HG02973 (cell line): ENCODE measurements around the gene OCA2.

Source experiments
- ATAC-seq: cut with Tn5 transposase; IDR thresholded peaks from one replicate; pipeline ENCODE4 v1.9.1; 2021; ENCODE audit warnings: moderate library complexity; ENCODE audit not compliant: unreplicated experiment

The OCA2 gene

DNA sequence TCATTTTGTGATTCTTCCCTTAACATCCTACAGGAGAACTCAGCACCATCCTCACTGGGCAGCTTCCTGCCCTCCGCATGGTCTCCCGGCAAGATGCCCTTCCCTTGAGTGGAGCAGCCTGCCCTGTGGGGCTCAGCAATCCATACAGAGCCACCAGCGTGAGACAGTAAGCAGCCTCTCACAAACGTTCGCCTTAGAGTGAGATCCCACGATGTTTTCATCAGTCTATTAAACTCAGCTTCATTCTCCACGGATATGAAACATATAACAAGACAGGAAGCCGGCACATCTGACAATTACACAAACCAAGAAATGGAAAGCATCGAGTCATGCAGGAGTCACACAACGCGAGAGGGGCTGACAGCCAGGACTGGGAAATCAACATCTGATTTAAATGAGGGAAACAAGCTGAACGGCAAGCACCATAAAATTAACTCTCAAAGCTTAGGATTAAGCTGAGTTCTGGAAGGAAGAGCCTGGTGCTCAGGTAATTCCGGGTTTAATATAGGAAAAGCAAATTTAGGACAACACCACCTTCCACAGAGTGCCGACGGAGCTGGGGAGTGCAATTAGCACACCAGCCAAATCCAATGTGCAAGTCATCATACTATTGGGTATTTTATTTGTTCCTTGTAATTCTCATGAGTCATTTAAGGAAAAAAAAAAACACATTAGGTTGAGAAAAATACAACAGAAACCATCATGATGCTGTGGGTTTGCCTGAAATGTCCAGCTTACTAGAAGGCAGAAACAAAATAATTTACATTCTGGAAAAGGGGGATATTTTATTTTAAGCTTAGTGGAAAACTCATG lies 272.0 kb downstream of the OCA2 start:
- ATAC-seq, result no peak

DNA sequence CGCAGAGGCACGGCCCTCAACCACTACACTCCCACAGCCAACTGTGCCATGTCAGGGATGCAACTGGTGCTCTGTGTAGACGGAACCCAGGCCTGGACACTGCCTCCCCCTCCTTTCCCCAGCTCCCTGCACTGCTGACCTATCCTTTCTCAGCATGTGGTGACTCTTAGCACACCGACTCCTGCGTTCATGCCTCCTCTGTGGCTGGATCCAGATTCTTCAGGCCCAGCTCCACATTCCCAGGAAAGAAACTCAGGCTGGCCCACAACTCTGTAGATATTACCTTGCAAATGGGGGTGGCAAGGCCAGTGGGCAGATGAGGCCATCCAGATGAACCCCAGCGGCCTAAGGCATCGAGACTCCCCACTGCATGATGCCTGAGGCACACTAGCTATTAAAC lies 272.7 kb downstream of the OCA2 start:
- ATAC-seq, result no peak

GRCh38 chr15:27824841-27825422 lies 274.2 kb downstream of the OCA2 start:
- ATAC-seq, result no peak

GRCh38 chr15:27821273-27821672 lies 277.8 kb downstream of the OCA2 start:
- ATAC-seq, result no peak

GRCh38 chr15:27820722-27821121 lies 278.4 kb downstream of the OCA2 start:
- no peak for ATAC-seq

GRCh38 chr15:27820232-27820631 lies 278.9 kb downstream of the OCA2 start:
- no peak for ATAC-seq

- no peak for ATAC-seq
Measured at GRCh38 chr15:27817258-27817657, 281.9 kb downstream of the OCA2 start.

GRCh38 chr15:27816790-27817189 lies 282.3 kb downstream of the OCA2 start:
- no peak for ATAC-seq

- ATAC-seq, result no peak
Measured at GRCh38 chr15:27815035-27815434, 284.1 kb downstream of the OCA2 start.

- no peak for ATAC-seq
Measured at GRCh38 chr15:27813139-27813538, 286.0 kb downstream of the OCA2 start.

DNA sequence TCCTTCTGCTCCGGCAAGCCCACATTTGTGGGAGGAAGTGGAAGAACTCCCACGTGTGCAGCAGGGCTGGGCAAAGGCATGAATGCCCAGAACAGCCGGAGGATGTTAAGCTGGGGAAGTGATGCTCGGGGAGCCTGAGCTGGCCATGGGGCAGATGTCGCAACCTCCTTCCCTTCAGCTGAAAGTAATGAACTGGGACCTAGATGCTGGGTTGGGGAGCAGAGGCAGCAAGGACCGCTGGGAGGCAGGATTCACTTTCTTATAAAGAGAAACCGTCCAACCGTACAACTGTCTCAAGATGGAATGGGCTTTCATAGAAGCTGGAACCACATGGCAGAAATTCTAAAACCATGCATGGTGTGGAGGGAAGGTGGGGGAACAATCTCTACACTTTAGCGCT lies 290.9 kb downstream of the OCA2 start:
- no peak for ATAC-seq

DNA sequence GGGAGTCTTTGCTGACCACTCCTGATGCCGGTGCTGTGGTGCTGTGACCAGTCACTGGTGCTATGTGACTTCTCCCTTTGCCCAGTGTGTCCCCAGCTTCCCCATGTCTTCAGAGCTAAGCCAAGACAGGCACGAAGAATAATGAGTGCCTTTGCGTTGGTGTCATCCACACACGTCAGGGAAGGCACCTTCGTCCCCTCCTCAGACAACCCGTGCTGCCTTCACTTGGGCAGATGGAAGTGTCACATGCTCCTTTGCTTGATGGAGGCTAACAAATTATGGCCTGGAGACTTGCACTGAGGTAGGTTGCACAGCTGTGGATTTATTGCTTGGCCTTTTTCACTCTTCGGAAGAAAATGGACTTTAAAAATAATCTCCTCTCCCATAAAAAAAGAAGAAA lies 291.8 kb downstream of the OCA2 start:
- no peak for ATAC-seq

DNA sequence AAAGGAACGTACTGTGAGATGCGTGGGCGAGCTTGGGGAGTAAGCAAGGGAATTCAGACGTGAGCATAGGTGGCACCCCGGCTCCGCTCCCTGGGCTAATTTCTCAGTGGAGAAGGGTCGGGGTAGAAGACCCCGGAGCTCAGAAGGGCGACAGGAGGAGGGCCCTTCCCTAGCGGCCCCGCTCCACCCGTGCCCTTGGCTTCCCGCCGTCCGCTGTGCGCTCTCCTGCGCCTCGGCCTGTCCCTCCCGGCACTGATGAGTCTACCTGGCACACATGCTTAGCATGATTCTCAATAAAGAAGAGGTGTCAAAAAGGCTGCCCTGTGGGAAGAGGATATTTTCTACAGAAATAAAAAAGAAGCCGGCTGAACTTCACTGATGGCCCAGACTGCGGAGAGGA lies 292.7 kb downstream of the OCA2 start:
- no peak for ATAC-seq

DNA sequence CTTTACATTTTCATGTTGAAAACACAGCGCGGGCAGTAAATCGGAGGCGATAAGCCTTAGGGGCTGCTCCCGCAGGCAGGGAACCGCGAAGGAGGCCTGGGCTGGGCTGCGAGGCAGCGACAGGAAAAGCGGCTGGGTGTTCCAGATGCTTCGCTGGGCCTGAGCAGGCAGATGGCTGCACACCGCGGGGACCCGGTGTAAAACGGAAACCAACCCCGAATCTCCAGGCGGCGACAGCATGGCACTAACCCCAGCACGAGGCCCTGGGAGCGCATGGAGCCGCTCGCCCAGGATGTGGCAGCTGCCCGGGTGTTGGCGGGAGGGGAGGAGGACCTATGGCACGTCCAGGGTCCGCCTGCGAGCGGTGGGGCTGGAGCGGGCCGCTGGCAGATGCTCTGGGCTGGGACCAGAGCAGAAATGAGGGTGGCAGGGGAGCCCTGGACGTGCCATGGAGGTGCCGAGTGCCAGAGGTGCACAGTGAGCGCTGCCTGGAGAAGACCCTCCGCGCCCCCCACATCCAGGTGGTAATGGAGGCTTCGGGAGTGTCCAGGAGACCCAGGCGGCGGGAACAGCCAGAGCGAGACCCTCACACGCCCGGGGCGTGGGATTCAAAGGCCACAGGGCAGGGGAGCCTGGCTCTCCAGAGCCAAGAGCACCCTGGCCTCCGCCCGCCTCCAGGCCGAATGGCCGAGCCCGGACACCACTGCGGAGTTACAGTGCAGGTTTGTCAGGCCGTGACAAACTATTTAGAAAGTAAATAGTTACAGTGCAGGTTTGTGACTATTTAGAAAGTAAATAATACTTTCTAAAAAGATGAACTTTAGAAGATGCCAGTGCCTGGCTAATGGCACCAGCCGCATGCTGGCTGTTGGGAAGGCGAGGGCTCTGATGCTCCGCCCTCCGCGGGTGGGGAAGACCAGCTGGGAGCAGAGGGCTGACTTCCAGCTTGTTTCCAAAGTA lies 293.6 kb downstream of the OCA2 start:
- ATAC-seq, result no peak

DNA sequence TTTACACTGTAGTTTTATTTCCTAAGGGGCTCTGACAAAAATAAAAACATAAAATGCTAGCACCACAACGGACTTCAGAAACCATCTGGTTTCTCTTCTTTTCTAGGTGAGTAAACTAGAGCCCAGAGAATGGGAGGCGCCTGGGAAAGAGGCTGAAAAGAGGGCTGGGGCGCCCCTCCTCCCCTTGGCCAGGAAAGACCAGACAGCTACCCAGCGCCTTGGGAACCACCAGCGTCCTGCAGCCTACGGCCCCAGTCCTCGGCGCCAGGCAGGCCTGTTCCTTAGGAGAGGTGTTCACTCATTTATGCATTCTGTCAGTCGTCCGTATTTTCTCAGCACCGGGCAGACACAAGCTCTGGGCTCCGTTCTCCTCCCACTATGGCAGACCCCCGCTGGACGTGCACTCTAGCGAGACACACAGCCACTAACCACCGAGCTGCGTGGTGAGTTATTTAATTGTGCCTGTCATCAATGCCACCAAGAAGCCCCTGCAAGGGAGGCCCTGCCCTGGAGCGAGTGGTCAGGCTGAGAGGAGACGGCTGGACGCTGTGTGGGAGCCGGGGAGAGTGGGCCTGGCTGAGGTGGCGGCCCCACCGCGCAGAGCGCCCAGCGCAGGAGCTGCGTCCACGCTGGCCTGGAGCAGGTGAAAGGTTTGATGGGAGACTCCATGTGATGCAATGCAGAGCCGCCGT lies 294.4 kb downstream of the OCA2 start:
- no peak for ATAC-seq

- no peak for ATAC-seq
Measured at GRCh38 chr15:27798807-27799206, 300.3 kb downstream of the OCA2 start.

DNA sequence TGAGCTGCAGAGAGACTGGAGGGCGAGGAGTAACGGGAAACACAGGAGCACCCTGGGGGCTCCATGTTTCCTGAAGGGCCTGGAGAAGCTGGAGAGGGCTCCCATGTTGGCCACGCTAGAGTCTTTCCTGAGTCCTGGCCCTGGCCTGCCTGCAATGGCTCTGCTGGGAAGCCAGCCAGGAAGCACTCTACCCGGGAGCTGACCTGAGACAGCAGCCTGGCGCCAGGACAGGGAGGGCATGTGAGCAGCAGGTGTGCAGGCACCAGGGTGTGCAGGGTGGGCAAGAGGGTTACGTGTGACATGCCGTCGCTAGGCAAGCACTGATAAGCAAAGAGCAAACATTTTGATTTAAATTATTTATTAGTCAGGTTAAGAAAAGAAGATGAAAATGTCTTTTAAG lies 301.4 kb downstream of the OCA2 start:
- ATAC-seq, result no peak

DNA sequence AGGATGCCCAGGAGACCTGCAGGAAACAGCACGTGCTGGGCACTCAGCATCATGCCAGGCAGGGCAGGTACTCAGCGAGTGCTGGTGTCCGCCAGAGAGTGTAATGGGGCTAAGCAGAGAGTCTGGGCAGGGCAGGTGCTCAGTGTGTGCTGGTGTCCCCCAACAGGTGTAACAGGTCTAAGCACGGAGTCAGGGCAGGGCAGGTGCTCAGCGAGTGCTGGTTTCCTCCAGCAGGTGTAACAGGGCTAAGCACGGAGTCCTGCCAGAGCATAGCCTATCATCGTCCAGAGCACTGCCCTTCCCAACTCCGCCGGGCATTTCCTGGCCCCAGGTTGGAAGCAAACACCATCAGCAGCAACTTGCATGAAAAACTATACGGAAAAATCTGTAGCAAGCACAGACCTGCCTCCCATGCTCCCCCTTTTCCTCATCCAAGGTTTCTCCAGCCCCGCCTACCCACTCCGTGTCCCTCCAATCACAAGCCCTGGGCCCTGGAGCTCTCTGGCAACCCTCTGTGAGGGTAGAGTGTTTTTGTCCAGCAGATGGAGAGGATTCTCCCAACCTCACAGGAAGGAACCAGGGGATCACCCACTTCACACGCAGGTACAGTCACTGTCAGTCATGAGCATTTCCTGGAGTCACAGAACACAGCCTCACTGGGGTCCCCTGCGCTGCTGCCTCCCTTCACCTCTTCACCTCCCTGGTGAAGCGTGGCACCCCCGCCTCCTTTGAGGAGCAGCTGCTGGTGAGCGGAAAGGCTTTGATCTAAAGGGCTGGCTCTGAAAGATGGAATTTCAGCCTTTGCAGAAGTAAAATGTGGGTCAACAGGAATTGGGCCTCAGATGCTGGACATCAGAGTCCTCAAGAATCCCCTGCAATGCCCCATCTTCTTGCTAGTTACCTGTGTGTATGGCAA lies 302.5 kb downstream of the OCA2 start:
- no peak for ATAC-seq

DNA sequence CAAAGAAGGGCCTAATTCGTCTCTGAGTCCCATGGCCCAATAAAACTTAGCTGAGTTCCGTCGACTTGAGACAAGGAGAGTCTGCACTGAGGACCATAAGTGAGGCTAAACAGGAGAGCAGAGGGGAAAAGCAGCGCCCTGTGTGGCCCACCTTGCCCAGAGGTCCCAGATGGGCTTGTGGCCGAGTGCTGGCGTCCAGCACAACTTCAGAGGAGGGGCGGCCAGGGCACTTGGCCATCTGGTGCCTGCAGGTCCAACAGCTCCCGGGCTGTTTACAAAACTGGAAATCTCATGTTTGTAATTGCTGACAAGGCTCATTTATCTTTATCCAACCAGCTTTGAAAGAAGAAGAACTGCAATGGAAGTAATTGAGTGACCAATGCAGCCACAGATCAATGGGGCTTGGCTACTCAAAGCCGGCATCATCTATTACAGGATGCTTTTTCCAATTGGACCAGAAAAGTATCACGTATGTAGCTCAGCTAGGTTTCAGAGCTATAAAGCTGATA lies 306.3 kb downstream of the OCA2 start:
- ATAC-seq, result no peak

- no peak for ATAC-seq
Measured at GRCh38 chr15:27790270-27790669, 308.8 kb downstream of the OCA2 start.
